ENCODE measurements around the gene GPR157. TPM values are rescaled to one million over a fixed set of nuclear protein-coding genes. Genes with fewer than 3 reads are reported as not detected.

GPR157 gene
- polyA plus RNA-seq, 3 donors from 2014 or later = 0.36 to 0.41 TPM; not detected in 1

DNA sequence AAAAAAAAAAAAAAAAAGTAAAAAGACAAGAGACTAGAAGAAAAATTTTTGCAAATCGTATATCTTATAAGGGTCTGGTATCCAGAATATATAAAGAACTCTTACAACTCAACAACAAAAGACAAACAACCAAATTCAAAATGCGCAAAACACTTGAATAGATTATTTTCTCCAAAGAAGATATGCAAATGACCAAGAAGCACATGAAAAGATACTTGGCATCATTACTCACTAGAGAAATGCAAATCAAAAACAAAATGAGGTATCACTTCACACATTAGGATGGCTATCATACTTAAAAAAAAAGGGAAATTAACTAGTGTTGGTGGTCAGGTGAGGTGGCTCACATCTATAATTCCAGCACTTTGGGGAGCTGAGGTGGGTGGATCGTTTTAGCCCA, 47.4 kb downstream of the GPR157 start:
- no peaks in the 10 kb centered on the region for H3K36me3 Mint-ChIP-seq
- H3K9me3 Mint-ChIP-seq = no peaks in the 10 kb centered on the region
- no peak overlapping the region for H3K27ac Mint-ChIP-seq
- no peak for DNase-seq
- H3K27me3 Mint-ChIP-seq (ENCODE audit: low read depth in 3 of 3) = peaks cover 1 to 11% (median 8%) of the 10 kb centered on the region in 3 donors
- no peak overlapping the region for H3K4me3 Mint-ChIP-seq
- H3K4me1 Mint-ChIP-seq = peaks cover 18 to 28% of the 10 kb centered on the region in 2 donors

DNA sequence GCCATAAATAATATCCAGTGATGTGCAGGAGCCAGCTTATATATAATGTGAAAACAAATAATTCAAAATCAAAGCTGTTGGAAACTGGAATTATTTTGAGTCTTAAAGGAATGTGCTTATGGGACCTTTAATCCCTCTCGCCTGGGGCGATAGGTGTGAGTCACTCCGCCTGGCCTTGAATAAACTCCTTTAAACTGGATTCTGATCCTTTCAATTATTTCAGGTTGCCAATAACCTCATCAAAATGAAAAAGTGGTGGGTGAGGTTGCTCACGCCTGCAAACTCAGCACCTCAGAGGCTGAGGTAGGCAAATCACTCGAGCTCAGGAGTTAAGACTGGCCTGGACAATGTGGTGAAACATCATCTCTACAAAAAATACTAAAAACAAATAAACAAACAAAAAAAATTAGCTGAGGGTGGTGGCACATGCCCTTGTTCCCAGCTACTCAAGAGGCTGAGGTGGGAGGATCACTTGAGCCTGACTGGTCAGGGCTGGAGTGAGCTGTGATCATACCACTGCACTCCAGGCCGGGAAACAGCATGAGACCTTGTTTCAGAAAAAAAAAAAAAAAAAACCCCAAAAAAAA, 48.1 kb downstream of the GPR157 start:
- H3K27me3 Mint-ChIP-seq (ENCODE audit: low read depth in 3 of 3) = peaks cover 6 to 11% (median 6%) of the 10 kb centered on the region in 3 donors
- H3K4me3 Mint-ChIP-seq = no peak overlapping the region
- no peak overlapping the region for H3K27ac Mint-ChIP-seq
- H3K36me3 Mint-ChIP-seq = no peaks in the 10 kb centered on the region
- no peaks in the 10 kb centered on the region for H3K9me3 Mint-ChIP-seq
- peaks cover 18 to 28% of the 10 kb centered on the region in 2 donors for H3K4me1 Mint-ChIP-seq
- DNase-seq = no peak

DNA sequence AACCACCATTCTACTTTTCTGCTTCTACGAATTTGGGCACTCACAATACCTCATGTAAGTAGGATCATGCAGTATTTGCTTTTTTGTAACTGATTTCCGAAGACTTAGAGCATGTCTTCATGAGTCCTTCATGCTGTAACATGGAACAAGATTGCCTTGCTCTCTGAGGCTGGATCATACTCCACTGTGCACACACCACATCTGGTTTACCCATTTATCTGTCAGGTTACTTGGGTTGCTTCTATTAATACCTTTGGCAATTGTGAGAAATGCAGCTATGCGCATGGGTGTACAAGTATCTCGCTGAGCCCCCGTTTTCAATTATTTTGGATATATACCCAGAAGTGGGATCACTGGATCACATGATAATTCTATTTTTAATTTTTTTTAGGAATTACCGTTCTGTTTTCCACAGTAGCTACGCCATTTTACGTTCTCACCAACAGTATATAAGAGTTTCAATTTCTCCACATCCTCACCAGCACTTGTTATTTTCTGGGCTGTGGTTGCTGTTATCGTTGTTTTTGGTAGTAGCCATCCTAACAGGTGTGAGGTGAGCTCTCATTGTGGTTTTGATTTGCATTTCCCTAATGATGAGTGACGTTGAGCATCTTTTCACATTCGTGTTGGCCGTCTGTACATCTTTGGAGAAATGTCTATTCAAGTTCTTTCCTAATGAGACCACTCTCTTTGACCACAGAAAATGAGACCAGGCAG, 48.8 kb downstream of the GPR157 start:
- Mint-ChIP-seq H3K27me3 (ENCODE audit: low read depth in 3 of 3) (peaks cover 6 to 11% (median 8%) of the 10 kb centered on the region in 3 donors), H3K4me3 (no peak overlapping the region), H3K4me1 (peaks cover 21 to 32% of the 10 kb centered on the region in 2 donors), H3K9me3 (no peaks in the 10 kb centered on the region), H3K27ac (no peak overlapping the region), H3K36me3 (no peaks in the 10 kb centered on the region)
- DNase-seq = peak in 2 of 3 donors; percentile 5 to 11

DNA sequence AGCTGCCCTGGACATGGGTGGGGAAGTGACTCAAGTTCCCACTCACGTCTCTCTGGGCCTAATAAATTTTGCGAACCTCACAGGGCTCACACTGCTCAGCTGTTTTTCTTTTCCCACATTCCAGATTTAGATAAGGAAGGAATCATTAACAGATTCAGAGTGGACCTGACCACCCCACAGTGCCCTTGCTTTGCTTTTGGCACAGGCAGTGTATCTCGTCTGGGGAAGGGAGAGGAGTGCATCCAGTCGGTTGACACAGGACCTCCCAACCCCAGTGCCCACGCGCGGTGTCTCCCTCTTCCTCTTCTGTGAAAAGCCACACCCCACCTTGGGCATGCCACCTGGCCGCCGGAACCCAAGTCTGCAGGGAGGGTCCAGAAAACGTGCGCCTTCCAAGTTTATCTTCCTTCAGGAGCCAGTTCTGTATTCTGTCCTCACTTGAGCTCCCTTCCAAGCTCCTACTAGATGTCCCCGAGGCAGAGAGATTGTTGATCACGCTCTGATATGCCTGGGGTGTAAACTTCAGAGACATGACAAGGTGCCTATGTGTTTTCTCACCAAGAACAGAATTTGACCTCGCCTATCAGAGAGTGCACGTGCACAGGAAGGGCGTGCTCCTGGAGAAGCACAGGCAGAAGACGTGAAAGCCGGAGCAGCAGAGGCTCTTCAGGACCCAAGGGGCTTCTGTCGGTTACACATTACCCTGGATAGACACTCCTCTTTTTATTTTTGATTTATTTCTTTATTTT, 50.0 kb downstream of the GPR157 start:
- Mint-ChIP-seq H3K9me3 (no peaks in the 10 kb centered on the region), H3K4me3 (peak overlapping the region in 1 of 5 donors; percentile 7), H3K4me1 (peaks cover 23 to 36% of the 10 kb centered on the region in 2 donors), H3K27me3 (ENCODE audit: low read depth in 3 of 3) (peaks cover 6 to 10% (median 9%) of the 10 kb centered on the region in 3 donors), H3K36me3 (no peaks in the 10 kb centered on the region), H3K27ac (no peak overlapping the region)
- DNase-seq = no peak

DNA sequence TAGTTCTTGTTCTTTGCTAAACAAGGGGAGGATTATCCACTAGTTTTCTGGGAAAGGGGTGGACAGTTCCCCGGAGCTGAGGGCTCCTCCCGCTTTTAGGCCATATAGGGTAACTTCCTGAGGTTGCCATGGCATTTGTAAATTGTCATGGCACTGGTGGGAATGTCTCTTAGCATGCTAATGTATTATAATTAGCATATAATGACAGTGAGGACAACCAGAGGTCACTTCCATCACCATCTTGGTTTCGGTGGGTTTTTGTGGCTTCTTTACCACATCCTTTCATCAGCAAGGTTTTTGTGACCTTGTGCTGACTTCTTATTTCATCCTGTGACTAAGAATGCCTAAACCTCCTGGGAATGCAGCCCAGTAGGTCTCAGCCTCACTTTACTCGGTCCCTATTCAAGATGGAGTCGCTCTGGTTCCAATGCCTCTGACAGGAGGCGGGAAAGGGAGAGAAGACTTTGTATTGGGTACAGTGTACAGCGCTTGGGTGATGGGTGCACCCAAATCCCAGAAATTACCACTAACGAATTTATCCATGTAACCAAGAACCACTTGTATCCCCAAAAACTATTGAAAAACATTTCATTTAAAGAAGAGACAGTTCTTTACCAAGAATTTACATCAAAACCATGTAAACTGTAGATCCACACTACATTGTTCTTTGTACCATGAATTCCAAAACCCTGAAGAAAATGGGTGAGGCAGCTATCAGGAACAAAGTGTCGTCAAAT, 50.7 kb downstream of the GPR157 start:
- H3K9me3 Mint-ChIP-seq = no peaks in the 10 kb centered on the region
- H3K4me3 Mint-ChIP-seq = peak overlapping the region in 3 of 5 donors; percentile 36 to 42 (median 37)
- DNase-seq = peak; percentile 9 to 31 (median 16)
- H3K4me1 Mint-ChIP-seq = peaks cover 23 to 36% of the 10 kb centered on the region in 2 donors
- H3K27me3 Mint-ChIP-seq (ENCODE audit: low read depth in 3 of 3) = peaks cover 8 to 10% (median 9%) of the 10 kb centered on the region in 3 donors
- no peak overlapping the region for H3K27ac Mint-ChIP-seq
- H3K36me3 Mint-ChIP-seq = no peaks in the 10 kb centered on the region

DNA sequence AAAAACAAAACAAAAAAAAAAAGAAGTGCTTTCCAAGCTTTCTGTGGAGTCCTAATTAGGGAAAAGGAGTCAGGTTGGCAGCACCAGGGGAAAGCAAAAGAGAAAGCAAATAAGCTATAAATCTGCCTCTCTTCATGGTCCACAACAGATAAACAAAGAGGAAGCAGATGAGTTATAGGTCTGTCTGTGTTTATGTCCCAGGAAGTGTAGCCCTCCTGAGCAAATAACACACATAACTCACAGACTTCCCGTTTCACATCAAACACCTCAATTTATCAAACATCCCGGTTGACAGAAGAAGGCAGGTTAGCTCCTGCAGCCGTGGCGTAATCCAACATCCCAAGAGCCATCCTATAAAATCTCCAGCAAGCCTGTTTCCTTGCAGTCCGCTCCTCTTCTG, 53.9 kb downstream of the GPR157 start:
- Mint-ChIP-seq H3K27me3 (ENCODE audit: low read depth in 3 of 3) (peaks cover 9 to 11% (median 10%) of the 10 kb centered on the region in 3 donors), H3K9me3 (no peaks in the 10 kb centered on the region), H3K4me3 (no peak overlapping the region), H3K4me1 (peaks cover 23 to 29% of the 10 kb centered on the region in 2 donors), H3K27ac (no peak overlapping the region), H3K36me3 (no peaks in the 10 kb centered on the region)
- no peak for DNase-seq

DNA sequence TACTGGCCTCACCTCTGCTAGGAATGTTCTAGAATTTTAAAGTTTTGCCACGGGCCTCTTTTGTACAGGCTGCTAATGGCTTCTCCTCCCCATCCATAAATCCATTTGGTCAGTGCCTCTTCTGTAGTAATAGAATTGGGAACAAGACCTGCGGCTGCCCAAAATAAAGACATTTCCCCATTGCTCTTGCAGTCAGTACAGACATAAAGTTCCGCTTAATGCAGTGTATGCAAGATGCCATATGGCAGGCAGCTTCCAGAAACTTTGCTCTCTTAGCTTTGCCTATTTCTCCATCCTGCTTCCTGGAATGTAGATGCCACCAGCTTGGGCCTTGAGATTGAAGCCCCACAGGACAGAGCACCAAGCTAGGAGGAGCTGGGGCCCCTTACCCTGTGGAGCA, 55.8 kb downstream of the GPR157 start:
- Mint-ChIP-seq H3K36me3 (no peaks in the 10 kb centered on the region), H3K9me3 (no peaks in the 10 kb centered on the region), H3K4me1 (peaks cover 9 to 12% of the 10 kb centered on the region in 2 donors), H3K4me3 (no peak overlapping the region), H3K27ac (no peak overlapping the region), H3K27me3 (ENCODE audit: low read depth in 3 of 3) (peaks cover 0 to 10% (median 5%) of the 10 kb centered on the region in 3 donors)
- DNase-seq = no peak

DNA sequence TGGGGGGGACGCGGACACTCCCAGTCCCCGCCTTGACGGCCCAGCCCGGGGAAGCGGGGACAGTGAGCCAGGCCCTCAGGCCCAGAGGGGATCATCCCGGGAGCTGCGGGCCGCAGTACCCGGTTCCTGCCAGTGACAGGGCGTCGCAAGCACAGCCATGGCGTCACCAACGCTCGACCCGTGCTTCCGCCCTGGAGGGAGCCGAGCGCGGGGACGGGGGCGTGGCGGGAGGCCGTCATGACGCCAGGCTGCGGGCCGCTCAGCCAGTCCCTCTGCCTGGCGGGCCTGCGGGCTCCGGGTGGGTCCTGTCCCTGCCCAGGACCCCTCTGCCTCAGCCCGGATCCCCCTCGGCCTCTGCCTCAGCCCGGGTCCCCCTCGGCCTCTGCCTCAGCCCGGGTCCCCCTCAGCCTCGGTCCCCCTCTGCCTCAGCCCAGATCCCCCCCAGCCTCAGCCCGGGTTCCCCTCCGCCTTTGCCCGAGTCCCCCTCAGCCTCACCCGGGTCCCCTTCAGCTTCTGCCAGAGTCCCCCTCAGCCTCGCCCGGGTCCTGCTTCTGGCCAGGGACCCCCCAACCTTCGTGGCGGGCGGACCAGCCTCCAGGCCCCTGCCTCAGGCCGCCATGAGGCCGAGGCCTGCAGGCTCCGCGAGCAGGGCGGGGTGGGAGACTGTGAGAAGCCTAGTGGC, 57.2 kb downstream of the GPR157 start:
- H3K9me3 Mint-ChIP-seq = no peaks in the 10 kb centered on the region
- DNase-seq = no peak

DNA sequence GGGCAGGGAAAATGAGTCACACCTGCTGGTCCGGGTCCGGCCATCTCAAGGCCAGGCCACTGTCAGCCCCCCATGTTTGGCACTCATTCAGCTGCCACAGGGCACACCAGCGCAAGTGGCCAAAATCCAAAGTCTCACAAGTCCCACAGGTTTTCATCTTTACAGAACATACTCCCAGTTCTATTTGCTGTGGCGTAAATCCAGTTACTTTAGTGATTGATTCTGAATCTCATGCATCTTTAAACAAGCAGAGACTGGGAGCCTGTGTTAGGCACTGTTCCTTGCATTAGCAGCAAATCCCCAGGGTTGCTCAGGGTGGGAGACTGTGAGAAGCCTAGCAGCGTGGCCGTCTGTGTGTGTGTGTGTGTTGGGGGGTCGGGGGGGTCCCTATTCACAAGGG, 58.4 kb downstream of the GPR157 start:
- Mint-ChIP-seq H3K9me3 (no peaks in the 10 kb centered on the region), H3K4me3 (no peak overlapping the region), H3K27me3 (ENCODE audit: low read depth in 3 of 3) (peaks cover 0 to 5% (median 4%) of the 10 kb centered on the region in 3 donors), H3K4me1 (peaks cover 4 to 7% of the 10 kb centered on the region in 2 donors), H3K36me3 (no peaks in the 10 kb centered on the region), H3K27ac (no peak overlapping the region)
- DNase-seq = no peak

More for the DNA sequence above, 57.2 kb downstream of the GPR157 start:
- Mint-ChIP-seq H3K4me1 (peaks cover 4 to 8% of the 10 kb centered on the region in 2 donors), H3K36me3 (no peaks in the 10 kb centered on the region), H3K27me3 (ENCODE audit: low read depth in 3 of 3) (peaks cover 0 to 10% (median 5%) of the 10 kb centered on the region in 3 donors), H3K27ac (no peak overlapping the region), H3K4me3 (no peak overlapping the region)

DNA sequence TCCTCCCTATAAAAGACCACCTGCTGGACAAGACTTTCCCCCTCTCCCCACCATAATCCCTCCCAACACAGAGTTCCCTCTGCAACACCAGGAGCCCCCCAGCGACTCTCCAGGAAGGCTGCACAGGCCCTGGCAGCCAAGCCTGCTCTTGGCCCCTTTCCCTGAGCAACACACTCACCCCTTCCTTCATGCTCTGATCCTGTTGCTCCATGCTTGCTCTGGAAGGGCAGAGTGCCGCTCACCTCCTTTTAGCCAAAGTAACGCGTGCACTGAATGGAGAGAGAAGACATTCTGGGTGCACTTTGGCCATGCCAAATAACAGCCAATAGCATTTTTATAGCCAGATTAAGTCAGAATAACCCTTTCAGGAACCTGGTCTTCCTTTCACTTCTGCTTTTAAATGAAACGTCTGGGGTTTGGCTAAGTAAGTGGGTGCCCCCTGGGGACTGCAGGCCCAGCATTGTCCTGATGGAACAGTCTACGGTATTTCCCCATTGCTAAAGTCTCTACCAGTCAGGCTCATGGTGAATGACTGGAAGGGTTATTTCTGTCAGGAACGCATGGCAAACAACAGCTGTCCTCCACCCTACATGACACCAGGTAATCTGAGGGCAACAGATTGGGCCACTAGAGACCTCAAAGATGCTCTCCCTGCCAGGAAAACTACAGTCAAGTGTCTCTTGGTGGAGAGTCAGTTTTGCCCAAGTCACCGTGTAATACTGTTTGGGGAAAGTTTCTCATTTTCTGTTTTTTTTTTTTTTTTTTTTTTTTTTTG, 59.4 kb downstream of the GPR157 start, which contains the start of gene SLC2A5:
SLC2A5 (minus strand) TSS at position 310 of the 775 bp plus-strand sequence; CDS start at position 211, 99 bp downstream.
- peaks cover 0 to 4% (median 2%) of the 10 kb centered on the region in 3 donors for H3K27me3 Mint-ChIP-seq (ENCODE audit: low read depth in 3 of 3)
- no peak for DNase-seq

DNA sequence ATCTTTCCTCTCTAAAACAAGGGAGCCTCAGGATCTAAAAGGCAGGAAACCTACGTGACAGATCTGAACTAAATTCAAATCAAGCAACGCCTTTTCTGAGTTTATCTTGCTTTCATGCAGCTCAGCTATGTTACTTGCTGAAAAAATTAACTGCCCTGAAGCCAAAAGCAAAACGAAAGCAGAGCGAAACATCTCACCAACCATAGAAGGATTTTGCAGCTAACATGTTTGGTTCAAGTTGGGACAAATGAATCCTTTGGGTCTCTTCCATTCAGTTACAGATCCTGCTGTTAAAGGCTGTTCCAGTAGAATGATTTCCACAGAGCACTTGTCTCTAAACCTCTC, 59.9 kb downstream of the GPR157 start:
- Mint-ChIP-seq H3K27ac (no peak overlapping the region), H3K4me3 (no peak overlapping the region), H3K27me3 (ENCODE audit: low read depth in 3 of 3) (peaks cover 2 to 4% (median 2%) of the 10 kb centered on the region in 3 donors), H3K4me1 (no peaks in the 10 kb centered on the region), H3K36me3 (no peaks in the 10 kb centered on the region), H3K9me3 (no peaks in the 10 kb centered on the region)
- DNase-seq = no peak

More for the DNA sequence above, 59.4 kb downstream of the GPR157 start, which contains the start of gene SLC2A5:
- H3K9me3 Mint-ChIP-seq = no peaks in the 10 kb centered on the region
- no peaks in the 10 kb centered on the region for H3K36me3 Mint-ChIP-seq
- H3K4me1 Mint-ChIP-seq = no peaks in the 10 kb centered on the region
- H3K27ac Mint-ChIP-seq = peak within 1 kb of the TSS in 1 of 6 donors; percentile 17
- no peak within 1 kb of the TSS for H3K4me3 Mint-ChIP-seq

DNA sequence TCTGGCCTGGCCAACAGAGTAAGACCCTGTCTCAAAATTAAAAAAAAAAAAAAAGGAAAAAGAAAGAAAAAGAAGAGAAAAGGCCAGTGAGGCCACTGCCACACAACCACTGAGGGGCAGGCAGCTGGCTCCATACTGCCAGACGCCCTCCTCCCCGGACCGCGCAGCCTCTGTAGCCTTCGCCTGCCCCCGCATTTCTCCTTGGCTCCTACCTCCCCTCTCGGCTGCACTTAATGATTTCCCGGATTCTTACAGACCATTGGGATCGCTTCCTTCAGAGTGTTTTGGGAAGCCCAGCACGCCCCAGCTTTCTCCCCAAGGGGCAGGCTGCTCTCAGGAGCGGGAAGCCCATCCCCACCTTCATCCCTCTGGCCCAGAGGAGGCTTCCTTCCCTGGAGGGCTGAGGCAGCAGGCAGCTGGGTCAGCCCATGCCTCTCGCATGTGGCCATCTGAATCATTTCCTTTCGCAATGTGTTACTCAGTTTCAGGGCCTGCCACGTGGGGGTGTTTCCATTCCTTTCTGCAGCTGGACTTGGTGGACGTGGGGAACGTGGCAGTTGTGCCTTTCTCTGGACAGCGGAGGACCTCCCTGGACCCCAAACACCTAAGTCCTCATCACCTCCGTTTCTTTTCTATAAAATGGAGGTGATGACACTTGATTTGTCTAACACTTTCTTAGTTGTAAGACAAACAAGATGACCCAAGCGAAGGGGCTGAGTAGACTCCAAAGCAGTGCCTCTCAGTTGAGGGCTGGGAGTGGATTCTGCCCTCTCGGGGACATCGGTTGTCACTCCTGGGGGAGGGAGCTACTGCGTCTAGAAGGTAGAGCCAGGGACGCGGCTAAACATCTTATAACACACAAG, 61.7 kb downstream of the GPR157 start:
- Mint-ChIP-seq H3K4me1 (no peaks in the 10 kb centered on the region), H3K27me3 (ENCODE audit: low read depth in 3 of 3) (peaks cover 0 to 3% (median under 1%) of the 10 kb centered on the region in 3 donors), H3K27ac (no peak overlapping the region), H3K9me3 (no peaks in the 10 kb centered on the region), H3K4me3 (no peak overlapping the region), H3K36me3 (no peaks in the 10 kb centered on the region)
- DNase-seq = no peak
